BE2C (cell line): ENCODE measurements around the gene YIF1B.

Source experiments
- DNase-seq: peaks from one replicate; pipeline ENCODE4 v3.0.0-alpha.2; 2020
- H3K27me3 ChIP-seq: fragments of 250-450 bp; sonication (Bioruptor Pico); 2 replicates; pipeline ENCODE4 v1.5.1; 2020; ENCODE audit warnings: mild to moderate bottlenecking
- H3K36me3 ChIP-seq: fragments of 250-450 bp; sonication (Bioruptor Pico); 2 replicates; pipeline ENCODE4 v1.5.1; 2020; ENCODE audit warnings: mild to moderate bottlenecking
- H3K4me1 ChIP-seq: fragments of 250-450 bp; sonication (Bioruptor Pico); 2 replicates; pipeline ENCODE4 v1.5.1; 2020
- H3K4me3 ChIP-seq: 2 replicates; pipeline ENCODE4 v1.5.1; 2011; ENCODE audit warnings: low read depth, low read length
- H3K9me3 ChIP-seq: fragments of 250-450 bp; sonication (Bioruptor Pico); 2 replicates; pipeline ENCODE4 v1.5.1; 2020
- CTCF ChIP-seq: IDR thresholded peaks from 2 replicates; pipeline ENCODE4 v1.5.1; 2012; ENCODE audit warnings: mild to moderate bottlenecking, low read depth, low read length

The YIF1B gene

GRCh38 chr19:38335949-38336637, 20.3 kb upstream of the YIF1B start:
- DNase-seq = peak; percentile 98
- Histone ChIP-seq H3K9me3 (no peaks in the 10 kb centered on the region), H3K4me3 (peak overlapping the region; percentile 63), H3K4me1 (no peaks in the 10 kb centered on the region), H3K36me3 (no peaks in the 10 kb centered on the region), H3K27me3 (no peaks in the 10 kb centered on the region)
- TF ChIP-seq CTCF = no peak

GRCh38 chr19:38333245-38333644, 17.5 kb upstream of the YIF1B start:
- Histone ChIP-seq H3K9me3 (no peaks in the 10 kb centered on the region), H3K27me3 (no peaks in the 10 kb centered on the region), H3K36me3 (no peaks in the 10 kb centered on the region), H3K4me1 (no peaks in the 10 kb centered on the region), H3K4me3 (no peak overlapping the region)
- no peak for DNase-seq
- TF ChIP-seq CTCF = no peak

DNA sequence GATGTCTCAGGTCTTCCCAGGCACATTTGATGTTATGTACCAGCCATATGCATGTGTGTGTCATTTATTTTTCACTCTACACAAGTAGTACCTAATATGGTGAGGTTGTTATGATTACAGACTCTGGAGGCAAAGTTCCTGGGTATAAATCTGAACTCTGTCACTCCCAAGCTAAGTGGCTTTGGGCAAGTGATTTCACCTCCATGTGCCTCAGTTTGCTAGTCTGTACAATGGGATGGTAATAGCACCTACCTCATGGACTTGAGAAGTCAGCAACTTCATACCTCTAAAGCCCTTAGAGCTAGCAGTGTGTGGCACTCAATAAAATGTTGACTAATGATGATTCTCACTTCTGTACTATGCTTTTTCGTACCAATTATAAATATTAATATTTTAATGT, 16.0 kb upstream of the YIF1B start:
- no peak for DNase-seq
- no peaks in the 10 kb centered on the region for H3K27me3 ChIP-seq
- H3K9me3 ChIP-seq = no peaks in the 10 kb centered on the region
- H3K36me3 ChIP-seq = no peaks in the 10 kb centered on the region
- H3K4me3 ChIP-seq = no peak overlapping the region
- TF ChIP-seq CTCF = no peak
- H3K4me1 ChIP-seq = no peaks in the 10 kb centered on the region

DNA sequence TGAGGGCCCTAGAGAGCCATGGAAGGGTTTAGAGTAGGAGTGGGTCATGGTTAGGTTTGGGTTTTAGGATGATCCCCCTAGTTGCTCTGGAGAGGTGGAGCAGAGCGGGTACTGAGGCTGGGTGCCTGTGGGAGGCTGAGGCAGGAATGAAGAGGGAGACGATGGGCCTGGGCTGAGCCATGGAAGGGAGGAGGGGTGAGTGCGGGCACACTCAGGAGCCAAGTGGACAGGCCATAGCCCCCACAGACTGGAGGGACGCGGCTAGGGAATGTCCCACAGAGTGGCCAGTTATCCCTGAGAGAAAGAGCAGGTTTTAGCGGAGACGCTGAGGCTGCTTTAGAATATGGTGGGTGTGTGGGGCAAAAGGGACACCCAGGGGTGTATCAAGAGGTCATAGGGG, 13.9 kb upstream of the YIF1B start:
- DNase-seq = no peak
- Histone ChIP-seq H3K4me1 (no peaks in the 10 kb centered on the region), H3K9me3 (no peaks in the 10 kb centered on the region), H3K27me3 (no peaks in the 10 kb centered on the region), H3K4me3 (no peak overlapping the region), H3K36me3 (no peaks in the 10 kb centered on the region)
- TF ChIP-seq CTCF = no peak

- no peak for TF ChIP-seq CTCF
- no peak overlapping the region for H3K4me3 ChIP-seq
- H3K27me3 ChIP-seq = no peaks in the 10 kb centered on the region
- no peaks in the 10 kb centered on the region for H3K36me3 ChIP-seq
- H3K9me3 ChIP-seq = no peaks in the 10 kb centered on the region
- no peak for DNase-seq
- no peaks in the 10 kb centered on the region for H3K4me1 ChIP-seq
Observed at GRCh38 chr19:38326591-38326990, 10.8 kb upstream of the YIF1B start.

- no peaks in the 10 kb centered on the region for H3K4me1 ChIP-seq
- peaks cover 14% of the 10 kb centered on the region for H3K27me3 ChIP-seq
- no peaks in the 10 kb centered on the region for H3K9me3 ChIP-seq
- no peak overlapping the region for H3K4me3 ChIP-seq
- no peak for TF ChIP-seq CTCF
- no peak for DNase-seq
- no peaks in the 10 kb centered on the region for H3K36me3 ChIP-seq
Observed at GRCh38 chr19:38324431-38324830, 8.7 kb upstream of the YIF1B start.
